DOHH2 (cell line): Measurements from ENCODE around the gene CAPS.

Experiments
- CTCF ChIP-seq: fragments of 200-600 bp; sonication (generic); IDR thresholded peaks from one replicate; pipeline ENCODE4 v1.5.1; 2014; ENCODE audit warnings: antibody characterized with exemption, mild to moderate bottlenecking, low read depth, low read length; ENCODE audit not compliant: poor library complexity, severe bottlenecking
- EZH2phosphoT487 ChIP-seq: fragments of 200-600 bp; sonication (generic); IDR thresholded peaks from 2 replicates; pipeline ENCODE4 v1.6.1; 2017; ENCODE audit warnings: borderline replicate concordance, mild to moderate bottlenecking, antibody characterized with exemption, low read length, moderate library complexity, mixed read lengths

DNA sequence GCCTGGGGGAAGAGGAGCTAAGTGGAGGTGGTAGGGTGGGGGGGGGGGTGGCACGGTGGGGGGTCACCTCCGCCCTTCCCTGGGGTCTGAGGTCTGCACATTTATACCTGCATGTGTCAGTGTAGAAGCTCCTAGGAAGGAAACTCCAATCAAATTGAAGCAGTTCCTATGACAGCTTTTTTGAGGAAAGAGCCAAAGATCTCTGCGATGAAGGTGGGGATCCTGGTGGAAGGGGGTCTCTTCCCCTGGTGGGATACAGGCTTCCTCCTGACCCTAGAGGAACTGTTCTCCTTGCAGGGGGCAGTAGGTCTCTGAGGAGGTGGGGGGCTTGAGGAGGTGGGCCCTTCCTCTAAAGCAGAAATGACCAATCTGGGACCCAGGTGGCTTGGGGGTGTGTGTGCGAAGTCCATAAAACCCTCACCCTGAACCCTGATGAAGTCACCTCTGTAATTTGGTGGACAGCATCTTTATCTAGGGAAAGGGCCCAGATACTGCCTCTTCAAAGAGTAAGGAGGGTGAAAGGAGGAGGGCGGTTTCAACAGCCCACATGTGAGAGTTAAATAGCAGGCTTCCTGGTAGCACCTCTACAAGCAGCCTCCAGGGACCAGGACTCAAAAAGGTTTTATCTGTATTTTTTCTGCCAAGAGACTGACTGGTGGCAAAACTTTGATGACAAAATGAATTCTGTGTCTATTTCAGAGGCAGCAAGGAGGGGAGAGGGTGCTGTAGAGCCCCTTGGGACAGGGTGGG is 50.9 kb downstream of the CAPS start:
- TF ChIP-seq CTCF, result no peak
- no peak for TF ChIP-seq EZH2phosphoT487
